Measurements from ENCODE around the gene SOX15. TPM values are rescaled to one million over a fixed set of nuclear protein-coding genes. Genes with fewer than 3 reads are reported as not detected.

Gene SOX15
- total RNA-seq, 1 donor from 2014 or later = not detected

Other genes with a start within 250 kb of the SOX15 start
- 11.9 TPM for gene KCTD11, start 237.9 kb downstream of the SOX15 start, total RNA-seq
- not detected for gene TMEM95, start 234.9 kb downstream of the SOX15 start, total RNA-seq
- 0.71 TPM for gene TNK1, start 209.0 kb downstream of the SOX15 start, total RNA-seq
- 42.6 TPM for gene PLSCR3, start 195.6 kb downstream of the SOX15 start, total RNA-seq
- gene TMEM256, start 186.0 kb downstream of the SOX15 start, total RNA-seq = 68.7 TPM
- gene NLGN2, start 182.2 kb downstream of the SOX15 start, total RNA-seq = 21.0 TPM
- not detected for gene SPEM1, start 169.8 kb downstream of the SOX15 start, total RNA-seq
- gene SPEM2, start 164.5 kb downstream of the SOX15 start, total RNA-seq = not detected
- gene SPEM3, start 161.2 kb downstream of the SOX15 start, total RNA-seq = not detected
- 3.2 TPM for gene TMEM102, start 154.7 kb downstream of the SOX15 start, total RNA-seq
- gene FGF11, start 150.6 kb downstream of the SOX15 start, total RNA-seq = 2.4 TPM
- gene CHRNB1, start 145.0 kb downstream of the SOX15 start, total RNA-seq = 6.8 TPM
- gene ZBTB4, start 110.5 kb downstream of the SOX15 start, total RNA-seq = 72.5 TPM
- gene SLC35G6, start 108.6 kb downstream of the SOX15 start, total RNA-seq = not detected
- 102 TPM for gene POLR2A, start 105.7 kb downstream of the SOX15 start, total RNA-seq
- gene TNFSF12, start 41.0 kb downstream of the SOX15 start, total RNA-seq = 43.0 TPM
- 26.3 TPM for gene TNFSF13, start 31.3 kb downstream of the SOX15 start, total RNA-seq
- 48.7 TPM for gene SENP3, start 28.2 kb downstream of the SOX15 start, total RNA-seq
- gene CD68, start 10.5 kb downstream of the SOX15 start, total RNA-seq = 286 TPM
- 55.2 TPM for gene MPDU1, start 6.2 kb downstream of the SOX15 start, total RNA-seq
- 36.1 TPM for gene FXR2, start 24.8 kb upstream of the SOX15 start, total RNA-seq
- gene SAT2, start 37.7 kb upstream of the SOX15 start, total RNA-seq = 73.6 TPM
- 0.71 TPM for gene SHBG, start 40.0 kb upstream of the SOX15 start, total RNA-seq
- 1.4 TPM for gene ATP1B2, start 60.8 kb upstream of the SOX15 start, total RNA-seq
- gene TP53, start 97.4 kb upstream of the SOX15 start, total RNA-seq = 42.3 TPM
- gene WRAP53, start 98.4 kb upstream of the SOX15 start, total RNA-seq = 4.9 TPM
- gene EFNB3, start 115.1 kb upstream of the SOX15 start, total RNA-seq = 0.58 TPM
- 0.26 TPM for gene DNAH2, start 127.7 kb upstream of the SOX15 start, total RNA-seq
- 92.5 TPM for gene KDM6B, start 244.1 kb upstream of the SOX15 start, total RNA-seq

Data from mesenteric fat pad (tissue), 1 donor.